Measurements from ENCODE around the gene EHHADH. TPM values are rescaled to one million over a fixed set of nuclear protein-coding genes. Genes with fewer than 3 reads are reported as not detected.
A peak's percentile ranks its signal among the peaks of the same experiment; 100 is the strongest.

The EHHADH gene
- total and polyA plus RNA-seq, 2 of the 13 experiments (the other 11 are each of a cell fraction or from before 2014, with no cell fraction given) = 14.5 to 38.9 TPM

DNA sequence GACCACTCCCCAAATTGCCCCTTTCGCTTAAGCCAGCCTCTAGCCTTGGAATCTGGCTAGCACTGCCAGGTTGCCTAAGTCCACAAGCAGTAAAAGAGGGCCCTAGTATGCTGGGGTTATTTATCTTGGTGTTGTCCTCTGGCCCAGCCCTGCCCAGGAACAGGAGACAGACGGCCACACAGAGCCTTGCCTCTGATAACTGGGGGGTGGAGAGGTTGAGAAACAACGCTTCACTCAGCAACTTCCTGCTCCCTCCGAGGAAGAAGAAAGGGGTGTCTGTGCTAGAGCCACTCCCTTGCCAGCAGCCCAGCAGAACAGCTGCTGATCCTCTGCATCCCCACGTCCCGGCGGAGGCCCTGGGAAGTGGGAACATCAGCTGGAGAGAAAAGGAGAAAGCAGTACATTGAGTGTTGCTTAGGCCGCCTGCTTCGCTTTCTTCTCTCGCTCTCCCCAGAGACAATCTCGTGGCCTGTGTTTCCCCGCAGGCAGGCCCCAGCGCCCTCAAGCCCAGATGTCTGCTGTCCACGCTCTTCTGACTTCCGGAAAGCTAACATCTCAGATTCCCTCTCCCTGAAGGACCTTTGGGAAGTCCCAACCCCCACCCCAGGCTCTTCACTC lies 78.4 kb downstream of the EHHADH start (continued):
- TF ChIP-seq, protein P1, sequence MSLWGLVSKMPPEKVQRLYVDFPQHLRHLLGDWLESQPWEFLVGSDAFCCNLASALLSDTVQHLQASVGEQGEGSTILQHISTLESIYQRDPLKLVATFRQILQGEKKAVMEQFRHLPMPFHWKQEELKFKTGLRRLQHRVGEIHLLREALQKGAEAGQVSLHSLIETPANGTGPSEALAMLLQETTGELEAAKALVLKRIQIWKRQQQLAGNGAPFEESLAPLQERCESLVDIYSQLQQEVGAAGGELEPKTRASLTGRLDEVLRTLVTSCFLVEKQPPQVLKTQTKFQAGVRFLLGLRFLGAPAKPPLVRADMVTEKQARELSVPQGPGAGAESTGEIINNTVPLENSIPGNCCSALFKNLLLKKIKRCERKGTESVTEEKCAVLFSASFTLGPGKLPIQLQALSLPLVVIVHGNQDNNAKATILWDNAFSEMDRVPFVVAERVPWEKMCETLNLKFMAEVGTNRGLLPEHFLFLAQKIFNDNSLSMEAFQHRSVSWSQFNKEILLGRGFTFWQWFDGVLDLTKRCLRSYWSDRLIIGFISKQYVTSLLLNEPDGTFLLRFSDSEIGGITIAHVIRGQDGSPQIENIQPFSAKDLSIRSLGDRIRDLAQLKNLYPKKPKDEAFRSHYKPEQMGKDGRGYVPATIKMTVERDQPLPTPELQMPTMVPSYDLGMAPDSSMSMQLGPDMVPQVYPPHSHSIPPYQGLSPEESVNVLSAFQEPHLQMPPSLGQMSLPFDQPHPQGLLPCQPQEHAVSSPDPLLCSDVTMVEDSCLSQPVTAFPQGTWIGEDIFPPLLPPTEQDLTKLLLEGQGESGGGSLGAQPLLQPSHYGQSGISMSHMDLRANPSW (CRISPR knock-in tag; IDR thresholded peaks at IDR 0.05; ENCODE audit: borderline replicate concordance) = no peak
- TF ChIP-seq CBX5 (CRISPR knock-in tag; IDR thresholded peaks at IDR 0.05; ENCODE audit: borderline replicate concordance) = peak; percentile 80; the same call in 1 of the 2 replicates
- TF ChIP-seq, protein P2, sequence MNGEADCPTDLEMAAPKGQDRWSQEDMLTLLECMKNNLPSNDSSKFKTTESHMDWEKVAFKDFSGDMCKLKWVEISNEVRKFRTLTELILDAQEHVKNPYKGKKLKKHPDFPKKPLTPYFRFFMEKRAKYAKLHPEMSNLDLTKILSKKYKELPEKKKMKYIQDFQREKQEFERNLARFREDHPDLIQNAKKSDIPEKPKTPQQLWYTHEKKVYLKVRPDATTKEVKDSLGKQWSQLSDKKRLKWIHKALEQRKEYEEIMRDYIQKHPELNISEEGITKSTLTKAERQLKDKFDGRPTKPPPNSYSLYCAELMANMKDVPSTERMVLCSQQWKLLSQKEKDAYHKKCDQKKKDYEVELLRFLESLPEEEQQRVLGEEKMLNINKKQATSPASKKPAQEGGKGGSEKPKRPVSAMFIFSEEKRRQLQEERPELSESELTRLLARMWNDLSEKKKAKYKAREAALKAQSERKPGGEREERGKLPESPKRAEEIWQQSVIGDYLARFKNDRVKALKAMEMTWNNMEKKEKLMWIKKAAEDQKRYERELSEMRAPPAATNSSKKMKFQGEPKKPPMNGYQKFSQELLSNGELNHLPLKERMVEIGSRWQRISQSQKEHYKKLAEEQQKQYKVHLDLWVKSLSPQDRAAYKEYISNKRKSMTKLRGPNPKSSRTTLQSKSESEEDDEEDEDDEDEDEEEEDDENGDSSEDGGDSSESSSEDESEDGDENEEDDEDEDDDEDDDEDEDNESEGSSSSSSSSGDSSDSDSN (CRISPR knock-in tag; IDR thresholded peaks at IDR 0.05) = peak; percentile 60; the same call in 1 of the 2 replicates
- peak; percentile 70 for TF ChIP-seq CEBPG (CRISPR knock-in tag; IDR thresholded peaks at IDR 0.05)
- TF ChIP-seq ZNF747 (CRISPR knock-in tag; IDR thresholded peaks at IDR 0.05; ENCODE audit: borderline replicate concordance) = no peak
- TF ChIP-seq, protein P3, sequence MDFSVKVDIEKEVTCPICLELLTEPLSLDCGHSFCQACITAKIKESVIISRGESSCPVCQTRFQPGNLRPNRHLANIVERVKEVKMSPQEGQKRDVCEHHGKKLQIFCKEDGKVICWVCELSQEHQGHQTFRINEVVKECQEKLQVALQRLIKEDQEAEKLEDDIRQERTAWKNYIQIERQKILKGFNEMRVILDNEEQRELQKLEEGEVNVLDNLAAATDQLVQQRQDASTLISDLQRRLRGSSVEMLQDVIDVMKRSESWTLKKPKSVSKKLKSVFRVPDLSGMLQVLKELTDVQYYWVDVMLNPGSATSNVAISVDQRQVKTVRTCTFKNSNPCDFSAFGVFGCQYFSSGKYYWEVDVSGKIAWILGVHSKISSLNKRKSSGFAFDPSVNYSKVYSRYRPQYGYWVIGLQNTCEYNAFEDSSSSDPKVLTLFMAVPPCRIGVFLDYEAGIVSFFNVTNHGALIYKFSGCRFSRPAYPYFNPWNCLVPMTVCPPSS (IDR thresholded peaks at IDR 0.05) = no peak
- peak; percentile 60; the same call in 1 of the 2 replicates for TF ChIP-seq SIN3A (IDR thresholded peaks at IDR 0.05; ENCODE audit: borderline replicate concordance, low read depth, low read length)
- TF ChIP-seq, protein P4, sequence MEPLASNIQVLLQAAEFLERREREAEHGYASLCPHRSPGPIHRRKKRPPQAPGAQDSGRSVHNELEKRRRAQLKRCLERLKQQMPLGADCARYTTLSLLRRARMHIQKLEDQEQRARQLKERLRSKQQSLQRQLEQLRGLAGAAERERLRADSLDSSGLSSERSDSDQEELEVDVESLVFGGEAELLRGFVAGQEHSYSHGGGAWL (CRISPR knock-in tag; IDR thresholded peaks at IDR 0.05) = no peak; the same call in 1 of the 2 replicates
- TF ChIP-seq, protein P5, sequence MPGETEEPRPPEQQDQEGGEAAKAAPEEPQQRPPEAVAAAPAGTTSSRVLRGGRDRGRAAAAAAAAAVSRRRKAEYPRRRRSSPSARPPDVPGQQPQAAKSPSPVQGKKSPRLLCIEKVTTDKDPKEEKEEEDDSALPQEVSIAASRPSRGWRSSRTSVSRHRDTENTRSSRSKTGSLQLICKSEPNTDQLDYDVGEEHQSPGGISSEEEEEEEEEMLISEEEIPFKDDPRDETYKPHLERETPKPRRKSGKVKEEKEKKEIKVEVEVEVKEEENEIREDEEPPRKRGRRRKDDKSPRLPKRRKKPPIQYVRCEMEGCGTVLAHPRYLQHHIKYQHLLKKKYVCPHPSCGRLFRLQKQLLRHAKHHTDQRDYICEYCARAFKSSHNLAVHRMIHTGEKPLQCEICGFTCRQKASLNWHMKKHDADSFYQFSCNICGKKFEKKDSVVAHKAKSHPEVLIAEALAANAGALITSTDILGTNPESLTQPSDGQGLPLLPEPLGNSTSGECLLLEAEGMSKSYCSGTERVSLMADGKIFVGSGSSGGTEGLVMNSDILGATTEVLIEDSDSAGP (CRISPR knock-in tag; IDR thresholded peaks at IDR 0.05; ENCODE audit: borderline replicate concordance) = peak; percentile 80; the same call in 1 of the 2 replicates
- TF ChIP-seq AGO1 (IDR thresholded peaks at IDR 0.05; ENCODE audit: low read depth, low read length, poor library complexity, severe bottlenecking) = no peak
- TF ChIP-seq, protein P6, sequence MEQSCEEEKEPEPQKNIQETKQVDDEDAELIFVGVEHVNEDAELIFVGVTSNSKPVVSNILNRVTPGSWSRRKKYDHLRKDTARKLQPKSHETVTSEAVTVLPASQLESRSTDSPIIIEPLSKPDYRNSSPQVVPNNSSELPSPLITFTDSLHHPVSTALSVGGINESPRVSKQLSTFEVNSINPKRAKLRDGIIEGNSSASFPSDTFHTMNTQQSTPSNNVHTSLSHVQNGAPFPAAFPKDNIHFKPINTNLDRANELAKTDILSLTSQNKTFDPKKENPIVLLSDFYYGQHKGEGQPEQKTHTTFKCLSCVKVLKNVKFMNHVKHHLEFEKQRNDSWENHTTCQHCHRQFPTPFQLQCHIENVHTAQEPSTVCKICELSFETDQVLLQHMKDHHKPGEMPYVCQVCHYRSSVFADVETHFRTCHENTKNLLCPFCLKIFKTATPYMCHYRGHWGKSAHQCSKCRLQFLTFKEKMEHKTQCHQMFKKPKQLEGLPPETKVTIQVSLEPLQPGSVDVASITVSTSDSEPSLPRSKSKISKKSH (CRISPR knock-in tag; IDR thresholded peaks at IDR 0.05; ENCODE audit: borderline replicate concordance) = no peak
- TF ChIP-seq PLRG1 (conservative IDR thresholded peaks at IDR 0.05) = no peak
- TF ChIP-seq, protein P7, sequence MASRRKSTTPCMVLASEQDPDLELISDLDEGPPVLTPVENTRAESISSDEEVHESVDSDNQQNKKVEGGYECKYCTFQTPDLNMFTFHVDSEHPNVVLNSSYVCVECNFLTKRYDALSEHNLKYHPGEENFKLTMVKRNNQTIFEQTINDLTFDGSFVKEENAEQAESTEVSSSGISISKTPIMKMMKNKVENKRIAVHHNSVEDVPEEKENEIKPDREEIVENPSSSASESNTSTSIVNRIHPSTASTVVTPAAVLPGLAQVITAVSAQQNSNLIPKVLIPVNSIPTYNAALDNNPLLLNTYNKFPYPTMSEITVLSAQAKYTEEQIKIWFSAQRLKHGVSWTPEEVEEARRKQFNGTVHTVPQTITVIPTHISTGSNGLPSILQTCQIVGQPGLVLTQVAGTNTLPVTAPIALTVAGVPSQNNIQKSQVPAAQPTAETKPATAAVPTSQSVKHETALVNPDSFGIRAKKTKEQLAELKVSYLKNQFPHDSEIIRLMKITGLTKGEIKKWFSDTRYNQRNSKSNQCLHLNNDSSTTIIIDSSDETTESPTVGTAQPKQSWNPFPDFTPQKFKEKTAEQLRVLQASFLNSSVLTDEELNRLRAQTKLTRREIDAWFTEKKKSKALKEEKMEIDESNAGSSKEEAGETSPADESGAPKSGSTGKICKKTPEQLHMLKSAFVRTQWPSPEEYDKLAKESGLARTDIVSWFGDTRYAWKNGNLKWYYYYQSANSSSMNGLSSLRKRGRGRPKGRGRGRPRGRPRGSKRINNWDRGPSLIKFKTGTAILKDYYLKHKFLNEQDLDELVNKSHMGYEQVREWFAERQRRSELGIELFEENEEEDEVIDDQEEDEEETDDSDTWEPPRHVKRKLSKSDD (CRISPR knock-in tag; IDR thresholded peaks at IDR 0.05; ENCODE audit: low read depth) = 0 out of 2 replicates have a peak, but pooled peaks have one; percentile 47
- no peak for TF ChIP-seq SSRP1 (CRISPR knock-in tag; IDR thresholded peaks at IDR 0.05)
- TF ChIP-seq SP1 (IDR thresholded peaks at IDR 0.05) = no peak
- no peak for TF ChIP-seq SP1 (CRISPR knock-in tag; IDR thresholded peaks at IDR 0.05)
